Pancreas (tissue), 10 donors: Measurements from ENCODE around the gene CD79A. TPM values are rescaled to one million over a fixed set of nuclear protein-coding genes. Genes with fewer than 3 reads are reported as not detected.

Source experiments
- ATAC-seq, 4 donors: fragments of 200-7000 bp; cut with Tn5 transposase; one replicate each; pipeline versions ENCODE4 v1.8.0 to v1.9.1; 2020; ENCODE audit warnings: mild to moderate bottlenecking in 4 of 4, moderate library complexity in 4 of 4
- DNase-seq, 6 donors: peaks; one replicate each; pipeline ENCODE4 v3.0.0-alpha.2; 2020
- FAIRE-seq: peaks from 2 replicates; lab custom pipeline; 2012; peaks lifted over from hg19 to GRCh38; lab: Jason Lieb, UNC
- H3K27ac ChIP-seq, 4 donors: fragments of 200-600 bp; sonication (generic); 1 replicate in 3 of 4; 2 replicates in 1 of 4; pipeline versions ENCODE4 v1.5.0 to v1.8.0; 2020
- H3K27me3 ChIP-seq, 4 donors: fragments of 200-600 bp; one replicate each; pipeline ENCODE4 v1.8.0; 2021
- H3K36me3 ChIP-seq, 3 donors: fragments of 200-600 bp; sonication (generic) in 1 of 3; one replicate each; pipeline versions ENCODE4 v1.5.0 to v1.8.0; 2020 to 2021
- H3K4me1 ChIP-seq, 3 donors: fragments of 200-600 bp; one replicate each; pipeline ENCODE4 v1.8.0; 2021
- H3K4me3 ChIP-seq, 4 donors: fragments of 200-600 bp; sonication (generic) in 2 of 4; one replicate each; pipeline versions ENCODE4 v1.5.0 to v1.8.0; 2020 to 2021
- H3K9me3 ChIP-seq, 4 donors: fragments of 200-600 bp; one replicate each; pipeline ENCODE4 v1.8.0; 2021
- WGBS, 2 donors: extraction: QIAGEN DNeasy Blood & Tissue Kit; methylation state at CpG; one replicate each; pipeline ENCODE4 v1.1.7; 2013; 5-methylcytosine and 5-hydroxymethylcytosine counted together
- intact Hi-C, 3 donors: fragments of 100-400 bp; cut with DNase I; formaldehyde crosslinking; loops; one replicate each; pipeline versions ENCODE4 v1.11.1 to v1.14.2; 2022
- polyA plus RNA-seq, 2 donors: library from polyadenylated mRNA; stranded (reverse); fragments of 200-250 nt; gene quantifications; one replicate each; pipeline ENCODE4 v1.2.3, GENCODE V29; 2013
- total RNA-seq, 6 donors: library from RNA; stranded (reverse); fragmentation: NEBNext Ultra II Directional in 4 of 6; extraction: Animal tissue kit (Norgen Biotek cat#: 25700) in 4 of 6; gene quantifications; one replicate each; pipeline versions ENCODE4 v1.2.1 to v1.2.4, GENCODE V29; 2021 to 2023
- TF ChIP-seq, protein P1 (sequence below), 4 donors: fragments of 200-600 bp; sonication (generic) in 3 of 4; IDR thresholded peaks; one replicate each; pipeline versions ENCODE4 v1.5.0 to v1.8.0; 2021; ENCODE audit warnings: antibody characterized with exemption in 4 of 4
- donor health status: healthy with polysubstance abuse.
- donor health status: DM: no; HTN: no; CAD: no; lungs with moderate emphysema.
- donor health status: DM: no; HTN: no; CAD: no.
- donor health status: control.
- donor health status: control.
- donor health status: Bipolar disorder and iron deficiency.
- donor health status: DM: yes; HTN: yes; CAD: no.
- donor health status: DM: no; HTN: no; CAD: no.
- donor health status: DM: no; HTN: no; CAD: no.
- donor health status: DM: yes; HTN: yes; CAD: no.

The CD79A gene
- total and polyA plus RNA-seq, 8 donors: 0.11 to 1.00 (median 0.28) TPM; not detected in 1

DNA sequence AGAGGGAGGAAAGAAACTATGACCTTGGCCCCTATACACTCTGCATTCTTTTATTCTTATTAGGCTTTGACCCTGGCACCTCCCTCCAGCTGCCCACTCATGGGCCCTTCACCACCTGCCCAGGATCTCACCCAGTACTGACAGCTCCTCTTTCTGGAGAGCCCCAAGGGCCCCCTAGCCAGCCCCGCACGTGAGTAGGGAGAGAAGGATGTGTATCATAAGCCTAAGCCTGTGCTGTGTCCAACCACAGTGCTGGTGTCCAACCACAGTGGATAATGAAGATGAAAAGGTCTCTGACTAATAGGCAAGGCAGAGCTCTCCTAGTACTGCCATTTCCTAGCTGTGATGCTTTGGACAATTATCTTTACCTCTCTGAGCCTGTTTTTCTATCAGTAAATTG, 28.0 kb upstream of the CD79A start:
- Histone ChIP-seq H3K27ac (no peak overlapping the region), H3K27me3 (no peaks in the 10 kb centered on the region), H3K36me3 (no peaks in the 10 kb centered on the region), H3K4me3 (no peak overlapping the region), H3K9me3 (no peaks in the 10 kb centered on the region), H3K4me1 (no peaks in the 10 kb centered on the region)
- 74 to 83% methylated on average over 2 of the region's 2 CpGs for WGBS, 2 donors
- ATAC-seq (no peak), FAIRE-seq (no peak), DNase-seq (no peak)
- TF ChIP-seq, protein P1, sequence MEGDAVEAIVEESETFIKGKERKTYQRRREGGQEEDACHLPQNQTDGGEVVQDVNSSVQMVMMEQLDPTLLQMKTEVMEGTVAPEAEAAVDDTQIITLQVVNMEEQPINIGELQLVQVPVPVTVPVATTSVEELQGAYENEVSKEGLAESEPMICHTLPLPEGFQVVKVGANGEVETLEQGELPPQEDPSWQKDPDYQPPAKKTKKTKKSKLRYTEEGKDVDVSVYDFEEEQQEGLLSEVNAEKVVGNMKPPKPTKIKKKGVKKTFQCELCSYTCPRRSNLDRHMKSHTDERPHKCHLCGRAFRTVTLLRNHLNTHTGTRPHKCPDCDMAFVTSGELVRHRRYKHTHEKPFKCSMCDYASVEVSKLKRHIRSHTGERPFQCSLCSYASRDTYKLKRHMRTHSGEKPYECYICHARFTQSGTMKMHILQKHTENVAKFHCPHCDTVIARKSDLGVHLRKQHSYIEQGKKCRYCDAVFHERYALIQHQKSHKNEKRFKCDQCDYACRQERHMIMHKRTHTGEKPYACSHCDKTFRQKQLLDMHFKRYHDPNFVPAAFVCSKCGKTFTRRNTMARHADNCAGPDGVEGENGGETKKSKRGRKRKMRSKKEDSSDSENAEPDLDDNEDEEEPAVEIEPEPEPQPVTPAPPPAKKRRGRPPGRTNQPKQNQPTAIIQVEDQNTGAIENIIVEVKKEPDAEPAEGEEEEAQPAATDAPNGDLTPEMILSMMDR (IDR thresholded peaks at IDR 0.05): no peak
- intact Hi-C loops: no loop called here

DNA sequence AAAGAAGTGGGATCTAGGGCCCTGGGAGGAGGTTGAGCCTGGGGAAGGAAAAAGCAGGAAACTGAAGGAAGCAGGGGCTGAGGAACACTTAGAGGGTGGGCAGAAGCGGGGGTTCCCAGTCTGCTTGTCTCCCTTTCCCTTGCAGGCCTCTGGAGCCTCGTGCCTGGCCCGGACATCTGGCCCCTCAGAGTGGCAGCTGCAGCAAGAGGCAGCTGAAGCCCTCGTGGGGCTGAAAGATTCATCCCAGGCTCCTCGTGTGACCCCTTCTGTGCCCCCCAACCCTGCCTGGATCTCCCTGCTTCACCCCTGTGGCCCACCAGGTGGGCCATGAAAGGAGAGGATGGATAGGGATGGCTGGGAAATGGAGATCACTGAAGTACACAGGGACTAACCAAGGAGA, 26.7 kb upstream of the CD79A start:
- Histone ChIP-seq H3K9me3 (no peaks in the 10 kb centered on the region), H3K36me3 (no peaks in the 10 kb centered on the region), H3K4me1 (no peaks in the 10 kb centered on the region), H3K27ac (no peak overlapping the region), H3K4me3 (no peak overlapping the region), H3K27me3 (no peaks in the 10 kb centered on the region)
- intact Hi-C loops: no loop called here
- TF ChIP-seq, protein P1 (IDR thresholded peaks at IDR 0.05): no peak
- ATAC-seq (no peak), FAIRE-seq (no peak), DNase-seq (no peak)
- 49 to 51% methylated on average over 5 of the region's 5 CpGs for WGBS, 2 donors

DNA sequence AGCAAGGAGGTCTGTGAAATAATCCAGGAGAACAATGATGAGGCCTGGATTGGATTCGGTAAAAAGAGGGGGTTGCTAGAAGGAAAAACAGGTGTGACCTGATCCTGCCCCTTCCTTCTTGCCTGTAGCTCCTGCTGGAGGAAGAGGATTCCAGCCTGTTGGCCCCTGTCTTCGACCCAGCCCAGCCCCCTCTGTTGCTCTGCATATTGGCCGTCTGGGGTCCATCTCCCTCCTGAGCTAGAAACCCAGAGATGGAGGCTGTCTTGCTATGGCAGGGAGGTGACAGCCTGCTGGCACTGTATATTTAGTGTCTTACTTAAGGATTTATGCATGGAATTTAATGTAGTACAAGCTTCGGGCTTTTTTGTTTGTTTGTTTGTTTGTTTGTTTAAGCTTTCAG, 25.6 kb upstream of the CD79A start:
- intact Hi-C loops: no loop called here
- no peak overlapping the region for H3K4me3 ChIP-seq
- H3K9me3 ChIP-seq: no peaks in the 10 kb centered on the region
- H3K4me1 ChIP-seq: no peaks in the 10 kb centered on the region
- no peaks in the 10 kb centered on the region for H3K27me3 ChIP-seq
- no peaks in the 10 kb centered on the region for H3K36me3 ChIP-seq
- TF ChIP-seq, protein P1 (IDR thresholded peaks at IDR 0.05): no peak
- DNase-seq (no peak), FAIRE-seq (no peak), ATAC-seq (no peak)
- H3K27ac ChIP-seq: no peak overlapping the region
- WGBS, 2 donors: 28 to 37% methylated on average over 4 of the region's 4 CpGs

DNA sequence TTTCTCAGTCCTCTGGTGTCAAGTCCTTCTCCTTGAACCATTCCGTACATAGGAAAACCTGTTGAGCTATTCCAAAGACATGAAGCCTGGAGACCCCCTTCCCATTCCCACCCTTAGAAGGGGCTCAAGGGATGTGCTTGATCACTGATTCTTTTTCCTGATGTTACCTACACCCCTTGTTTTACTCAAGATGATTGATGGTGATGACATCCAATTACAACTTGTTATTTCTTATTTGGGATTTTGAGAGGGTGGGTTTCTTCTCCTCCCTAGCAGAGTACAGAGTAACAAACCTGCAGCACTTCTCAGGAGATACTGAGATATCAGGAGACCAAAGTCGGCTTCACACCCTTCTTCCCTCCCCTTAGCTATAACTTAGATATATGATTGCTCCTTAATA, 23.7 kb upstream of the CD79A start:
- 20 to 48% methylated on average over 2 of the region's 2 CpGs for WGBS, 2 donors
- FAIRE-seq: no peak
- ATAC-seq: no peak

DNA sequence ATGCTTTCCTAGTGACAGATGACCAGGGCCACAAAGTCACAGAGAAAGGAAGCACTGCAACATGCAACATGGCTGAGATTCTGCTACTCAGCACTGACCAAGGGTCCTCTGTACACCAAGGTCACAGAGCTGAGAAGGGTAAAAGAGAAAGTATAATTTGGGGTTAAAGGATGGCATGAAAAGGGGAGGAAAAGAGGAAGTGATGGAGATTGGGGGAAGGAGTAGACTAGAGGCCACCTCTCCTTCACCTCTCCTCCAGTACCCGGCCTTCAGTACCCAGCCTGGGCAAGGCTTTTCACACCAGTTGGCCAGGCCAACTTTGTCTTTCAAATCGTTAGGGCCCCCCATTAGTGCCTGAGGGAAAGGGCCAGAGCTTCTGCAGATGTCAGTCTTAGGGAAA, 23.3 kb upstream of the CD79A start:
- FAIRE-seq: no peak
- Histone ChIP-seq H3K4me3 (no peak overlapping the region), H3K9me3 (no peaks in the 10 kb centered on the region), H3K4me1 (peaks cover 3 to 6% (median 3%) of the 10 kb centered on the region in 3 donors), H3K27ac (no peak overlapping the region), H3K36me3 (no peaks in the 10 kb centered on the region), H3K27me3 (no peaks in the 10 kb centered on the region)
- WGBS, 2 donors: 41 to 61% methylated on average over 2 of the region's 2 CpGs
- intact Hi-C loops: no loop called here
- no peak for DNase-seq
- ATAC-seq: no peak
- TF ChIP-seq, protein P1 (IDR thresholded peaks at IDR 0.05): no peak

More for the DNA sequence above, 23.7 kb upstream of the CD79A start:
- Histone ChIP-seq H3K9me3 (no peaks in the 10 kb centered on the region), H3K36me3 (no peaks in the 10 kb centered on the region), H3K4me3 (no peak overlapping the region), H3K4me1 (peaks cover 0 to 2% (median 0%) of the 10 kb centered on the region in 3 donors), H3K27me3 (no peaks in the 10 kb centered on the region), H3K27ac (no peak overlapping the region)
- intact Hi-C loops: no loop called here
- no peak for DNase-seq
- TF ChIP-seq, protein P1 (IDR thresholded peaks at IDR 0.05): no peak
